ENCODE measurements around the gene ATP6V1E1.

DNA sequence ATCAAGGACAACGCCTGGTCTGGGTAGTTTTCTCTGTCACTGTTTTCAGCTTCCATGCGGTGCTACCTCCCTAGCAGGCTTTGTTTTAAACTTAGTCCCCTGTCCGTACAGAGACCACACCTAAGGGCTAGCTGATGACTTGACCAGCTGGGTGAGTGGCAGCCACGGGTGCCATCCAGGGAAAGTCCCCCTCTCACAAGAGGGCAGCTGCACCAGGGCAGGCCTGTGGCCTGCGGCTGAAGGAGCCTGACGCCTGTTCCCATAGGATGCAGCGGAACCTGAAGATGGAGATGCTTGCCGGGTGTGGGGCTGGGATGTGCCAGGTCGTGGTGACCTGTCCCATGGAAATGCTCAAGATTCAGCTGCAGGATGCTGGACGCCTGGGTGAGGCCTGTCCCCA lies 45.4 kb downstream of the ATP6V1E1 start:
- no peak for TF ChIP-seq SPI1 (IDR thresholded peaks at IDR 0.05; ENCODE audit: borderline replicate concordance, insufficient read depth, low read depth, low read length)
- TF ChIP-seq, protein P1, sequence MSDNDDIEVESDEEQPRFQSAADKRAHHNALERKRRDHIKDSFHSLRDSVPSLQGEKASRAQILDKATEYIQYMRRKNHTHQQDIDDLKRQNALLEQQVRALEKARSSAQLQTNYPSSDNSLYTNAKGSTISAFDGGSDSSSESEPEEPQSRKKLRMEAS (IDR thresholded peaks at IDR 0.05; ENCODE audit: low read depth, low read length) = no peak
- no peak for TF ChIP-seq POLR2A (IDR thresholded peaks at IDR 0.05; ENCODE audit: low read depth, low read length)
- TF ChIP-seq ZZZ3 (IDR thresholded peaks at IDR 0.05; ENCODE audit: control insufficient read depth, insufficient read length, low read depth) = no peak
- TF ChIP-seq CEBPB (IDR thresholded peaks at IDR 0.05; ENCODE audit: borderline replicate concordance in 1 of 2, low read depth in 2 of 2, low read length in 2 of 2) = no peak

Measured in GM12878 (cell line).